Esophagus squamous epithelium (tissue), 4 donors: ENCODE results near the gene TIMP2.

ENCODE experiments used
- CTCF ChIP-seq, 6 experiments: fragments of 450-650 bp in 4 of 6; fragments of 200-600 bp in 2 of 6; sonication (generic) in 2 of 6; IDR thresholded peaks; one replicate each; pipeline ENCODE4 v1.5.1; 2016 to 2019; ENCODE audit warnings: antibody characterized with exemption in 6 of 6, mild to moderate bottlenecking in 4 of 6, moderate library complexity in 4 of 6
- POLR2A ChIP-seq, 4 donors: fragments of 450-650 bp; IDR thresholded peaks; one replicate each; pipeline ENCODE4 v1.6.1; 2017; ENCODE audit warnings: antibody characterized with exemption in 4 of 4, mild to moderate bottlenecking in 4 of 4, moderate library complexity in 3 of 4

DNA sequence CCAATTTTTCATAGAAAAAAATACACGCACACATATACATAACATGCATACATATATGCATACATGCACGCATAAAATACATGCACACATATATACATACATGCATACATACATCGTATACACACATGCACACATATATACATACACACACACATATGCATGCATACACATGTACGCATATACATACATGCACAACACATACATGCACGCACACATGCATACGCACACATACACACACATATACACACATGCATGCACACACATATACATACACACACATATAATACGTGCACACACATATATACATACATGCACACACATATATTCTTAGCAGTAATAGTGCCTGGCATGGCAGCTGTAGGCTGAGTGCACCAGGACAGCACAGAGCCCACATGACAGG, 109.5 kb downstream of the TIMP2 start:
- TF ChIP-seq CTCF (IDR thresholded peaks at IDR 0.05) = no peak
- TF ChIP-seq POLR2A (IDR thresholded peaks at IDR 0.05) = no peak
